HuH-7.5 (cell line): ENCODE data around the gene SART3.
A peak's percentile ranks its signal among the peaks of the same experiment; 100 is the strongest.

Experiments used
- DNase-seq: peaks from one replicate; pipeline ENCODE4 v3.0.0; 2011; ENCODE audit warnings: low spot score

Gene SART3

GRCh38 chr12:108560752-108561719 is at the start of gene SART3:
Gene SART3 (minus strand): TSS chr12:108561173. CDS start chr12:108561154, 19 bp downstream.
- DNase-seq, result peak; percentile 79

- DNase-seq, result no peak
Measured at GRCh38 chr12:108610336-108610815, 49.4 kb upstream of the SART3 start.

GRCh38 chr12:108609537-108610335 is 48.8 kb upstream of the SART3 start:
- no peak for DNase-seq

- no peak for DNase-seq
Measured at GRCh38 chr12:108608616-108609015, 47.6 kb upstream of the SART3 start.

- no peak for DNase-seq
Measured at GRCh38 chr12:108607981-108608600, 47.1 kb upstream of the SART3 start.

- no peak for DNase-seq
Measured at GRCh38 chr12:108606492-108606891, 45.5 kb upstream of the SART3 start.

GRCh38 chr12:108605690-108606406 is 44.9 kb upstream of the SART3 start:
- DNase-seq, result no peak

- DNase-seq, result no peak
Measured at GRCh38 chr12:108605000-108605689, 44.2 kb upstream of the SART3 start.

- no peak for DNase-seq
Measured at GRCh38 chr12:108604208-108604941, 43.4 kb upstream of the SART3 start.

- DNase-seq, result no peak
Measured at GRCh38 chr12:108603743-108604142, 42.8 kb upstream of the SART3 start.

- DNase-seq, result no peak
Measured at GRCh38 chr12:108602976-108603704, 42.2 kb upstream of the SART3 start.

GRCh38 chr12:108602209-108602705 is 41.3 kb upstream of the SART3 start:
- no peak for DNase-seq

GRCh38 chr12:108600702-108601007 is 39.7 kb upstream of the SART3 start:
- DNase-seq, result no peak

- DNase-seq, result no peak
Measured at GRCh38 chr12:108599948-108600701, 39.2 kb upstream of the SART3 start.

GRCh38 chr12:108599541-108599940 is 38.6 kb upstream of the SART3 start:
- no peak for DNase-seq

GRCh38 chr12:108598553-108599250 is 37.7 kb upstream of the SART3 start:
- DNase-seq, result no peak

GRCh38 chr12:108597559-108598471 is 36.8 kb upstream of the SART3 start, which contains the start of gene TMEM119:
Gene TMEM119 (minus strand): TSS chr12:108598084. CDS start chr12:108592383, 5,701 bp downstream.
- DNase-seq, result no peak
